ENCODE data around the gene SOX6.

- no peak for TF ChIP-seq MAX (IDR thresholded peaks at IDR 0.05; ENCODE audit: low read depth)
- no peak for TF ChIP-seq TAF1 (IDR thresholded peaks at IDR 0.05; ENCODE audit: borderline replicate concordance, low read depth, low read length)
- no peak for TF ChIP-seq CTCF (IDR thresholded peaks at IDR 0.05)
- TF ChIP-seq SMC3 (IDR thresholded peaks at IDR 0.05; ENCODE audit: low read depth, low read length): no peak
- TF ChIP-seq CHD2 (IDR thresholded peaks at IDR 0.05; ENCODE audit: low read length, partially characterized antibody): no peak
- no peak for TF ChIP-seq RCOR1 (IDR thresholded peaks at IDR 0.05; ENCODE audit: low read length)
- no peak for TF ChIP-seq TCF12 (IDR thresholded peaks at IDR 0.05)
- no peak for TF ChIP-seq PBX3 (IDR thresholded peaks at IDR 0.05)
Observed at GRCh38 chr11:16358726-16359125, 2.4 kb upstream of the SOX6 start.

All from SK-N-SH (cell line).